ENCODE measurements around the gene FBXL17.

GRCh38 chr5:108101821-108102220, 280.1 kb downstream of the FBXL17 start:
- TF ChIP-seq CTCF (IDR thresholded peaks at IDR 0.05) (no peak), ZFX (IDR thresholded peaks at IDR 0.05; ENCODE audit: borderline replicate concordance) (no peak)

Data from 22Rv1 (cell line).